Fibroblast of lung (primary cell): Measurements from ENCODE around the gene VAMP7. TPM values are rescaled to one million over a fixed set of nuclear protein-coding genes. Genes with fewer than 3 reads are reported as not detected.
A peak's percentile ranks its signal among the peaks of the same experiment; 100 is the strongest.

ENCODE experiments used
- DNase-seq, 2 donors: peaks; one replicate each; pipeline versions ENCODE4 v3.0.0 to v3.0.0-alpha.2; 2010; ENCODE audit warnings: low read depth in 2 of 2
- H2AFZ ChIP-seq: 2 replicates; pipeline ENCODE4 v1.5.1; 2012; ENCODE audit warnings: low read length, control low read depth, inconsistent platforms
- H3K27ac ChIP-seq: 2 replicates; pipeline ENCODE4 v1.5.1; 2011; ENCODE audit warnings: low read length, control low read depth; ENCODE audit not compliant: insufficient read depth
- H3K27me3 ChIP-seq: 2 replicates; pipeline ENCODE4 v1.5.1; 2011; ENCODE audit warnings: mild to moderate bottlenecking, low read length; ENCODE audit not compliant: control insufficient read depth, insufficient read depth
- H3K36me3 ChIP-seq: 2 replicates; pipeline ENCODE4 v1.5.1; 2011; ENCODE audit warnings: low read length; ENCODE audit not compliant: control insufficient read depth, insufficient read depth
- H3K4me1 ChIP-seq: 2 replicates; pipeline ENCODE4 v1.5.1; 2011; ENCODE audit warnings: low read length; ENCODE audit not compliant: control insufficient read depth, insufficient read depth; ENCODE audit errors: extremely low read depth
- H3K4me2 ChIP-seq: 2 replicates; pipeline ENCODE4 v1.5.1; 2011; ENCODE audit warnings: low read length, control low read depth; ENCODE audit not compliant: insufficient read depth; ENCODE audit errors: extremely low read depth
- H3K4me3 ChIP-seq, 4 experiments: fragments of 200-600 bp in 1 of 4; sonication (generic) in 1 of 4; replicated peaks in 1 of 4; 2 replicates each; pipeline ENCODE4 v1.5.1; 2011 to 2016; ENCODE audit warnings: low read length in 4 of 4, low read depth in 3 of 4, mild to moderate bottlenecking in 3 of 4, control low read depth in 2 of 4, inconsistent platforms in 1 of 4, mixed read lengths in 1 of 4; ENCODE audit not compliant: insufficient read depth in 1 of 4; ENCODE audit errors: control extremely low read depth in 1 of 4
- H3K79me2 ChIP-seq: 2 replicates; pipeline ENCODE4 v1.5.1; 2012; ENCODE audit warnings: mild to moderate bottlenecking, low read length, inconsistent platforms; ENCODE audit not compliant: control insufficient read depth, insufficient read depth
- H3K9ac ChIP-seq: 2 replicates; pipeline ENCODE4 v1.5.1; 2011; ENCODE audit warnings: mild to moderate bottlenecking, low read length, control low read depth; ENCODE audit not compliant: insufficient read depth
- H3K9me3 ChIP-seq: 2 replicates; pipeline ENCODE4 v1.5.1; 2012; ENCODE audit warnings: low read depth, low read length; ENCODE audit not compliant: control insufficient read depth, insufficient read depth
- H4K20me1 ChIP-seq: 2 replicates; pipeline ENCODE4 v1.5.1; 2011; ENCODE audit warnings: low read length; ENCODE audit not compliant: control insufficient read depth, insufficient read depth; ENCODE audit errors: extremely low read depth
- EZH2 ChIP-seq: IDR thresholded peaks from 2 replicates; pipeline ENCODE4 v1.5.1; 2012; ENCODE audit warnings: low read length, control low read depth, mild to moderate bottlenecking; ENCODE audit errors: missing control alignments
- polyA plus RNA-seq, 2 donors: library from polyadenylated mRNA; depleted of rRNA in 1 of 2; stranded (reverse) in 1 of 2; unstranded in 1 of 2; fragments of >200 nt; gene quantifications; 2 replicates each; pipeline ENCODE4 v1.2.1, GENCODE V29; 2011 to 2012; ENCODE audit warnings: missing spikeins in 1 of 2
- total RNA-seq: library from RNA; depleted of rRNA; stranded (reverse); fragments of >200 nt; gene quantifications from 2 replicates; pipeline ENCODE4 v1.2.1, GENCODE V29; 2014
- TF ChIP-seq, protein P1 (sequence below), 2 donors: IDR thresholded peaks in 1 of 2; conservative IDR thresholded peaks in 1 of 2; 1 replicate in 1 of 2; 2 replicates in 1 of 2; pipeline ENCODE4 v1.5.1; 2011 to 2012; ENCODE audit warnings: low read length in 2 of 2, control low read depth in 1 of 2, inconsistent platforms in 1 of 2, low read depth in 1 of 2, mild to moderate bottlenecking in 1 of 2

The VAMP7 gene
- total and polyA plus RNA-seq, 2 donors (not counting 1 experiment from before 2014, with no cell fraction given), result 40.1 to 68.4 TPM

DNA sequence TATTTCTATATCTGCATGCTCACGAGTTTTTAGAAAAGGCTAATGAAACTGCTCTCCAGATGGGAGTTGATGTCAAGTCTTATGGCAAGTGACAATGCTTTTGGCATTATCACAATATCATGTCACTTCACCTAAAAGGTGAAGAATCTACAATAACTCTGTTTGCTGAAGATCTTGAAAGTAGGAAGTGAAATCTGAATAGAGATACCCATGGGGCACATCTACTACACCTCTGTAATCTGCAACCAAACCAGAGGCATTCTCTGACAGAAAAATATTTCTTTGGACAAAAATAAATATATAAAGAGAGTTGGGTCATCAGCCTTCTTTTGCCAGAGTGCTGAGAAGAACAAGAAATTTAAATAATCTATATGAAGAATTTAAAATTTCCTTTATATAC lies 3.9 kb upstream of the VAMP7 start:
- H3K27ac ChIP-seq, result no peak overlapping the region
- H4K20me1 ChIP-seq, result no peaks in the 10 kb centered on the region
- TF ChIP-seq, protein P1, sequence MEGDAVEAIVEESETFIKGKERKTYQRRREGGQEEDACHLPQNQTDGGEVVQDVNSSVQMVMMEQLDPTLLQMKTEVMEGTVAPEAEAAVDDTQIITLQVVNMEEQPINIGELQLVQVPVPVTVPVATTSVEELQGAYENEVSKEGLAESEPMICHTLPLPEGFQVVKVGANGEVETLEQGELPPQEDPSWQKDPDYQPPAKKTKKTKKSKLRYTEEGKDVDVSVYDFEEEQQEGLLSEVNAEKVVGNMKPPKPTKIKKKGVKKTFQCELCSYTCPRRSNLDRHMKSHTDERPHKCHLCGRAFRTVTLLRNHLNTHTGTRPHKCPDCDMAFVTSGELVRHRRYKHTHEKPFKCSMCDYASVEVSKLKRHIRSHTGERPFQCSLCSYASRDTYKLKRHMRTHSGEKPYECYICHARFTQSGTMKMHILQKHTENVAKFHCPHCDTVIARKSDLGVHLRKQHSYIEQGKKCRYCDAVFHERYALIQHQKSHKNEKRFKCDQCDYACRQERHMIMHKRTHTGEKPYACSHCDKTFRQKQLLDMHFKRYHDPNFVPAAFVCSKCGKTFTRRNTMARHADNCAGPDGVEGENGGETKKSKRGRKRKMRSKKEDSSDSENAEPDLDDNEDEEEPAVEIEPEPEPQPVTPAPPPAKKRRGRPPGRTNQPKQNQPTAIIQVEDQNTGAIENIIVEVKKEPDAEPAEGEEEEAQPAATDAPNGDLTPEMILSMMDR (conservative IDR thresholded peaks at IDR 0.05 in 1 of 2, IDR thresholded peaks at IDR 0.05 in 1 of 2; ENCODE audit: low read depth in 1 of 2, low read length in 2 of 2), result no peak
- no peaks in the 10 kb centered on the region for H3K27me3 ChIP-seq
- H3K4me2 ChIP-seq, result no peak overlapping the region
- H3K79me2 ChIP-seq, result peaks cover 11% of the 10 kb centered on the region
- no peak overlapping the region for H2AFZ ChIP-seq
- no peaks in the 10 kb centered on the region for H3K9me3 ChIP-seq
- H3K36me3 ChIP-seq, result no peaks in the 10 kb centered on the region
- no peak for DNase-seq
- no peak overlapping the region for H3K9ac ChIP-seq
- H3K4me1 ChIP-seq, result no peaks in the 10 kb centered on the region
- no peak overlapping the region for H3K4me3 ChIP-seq

DNA sequence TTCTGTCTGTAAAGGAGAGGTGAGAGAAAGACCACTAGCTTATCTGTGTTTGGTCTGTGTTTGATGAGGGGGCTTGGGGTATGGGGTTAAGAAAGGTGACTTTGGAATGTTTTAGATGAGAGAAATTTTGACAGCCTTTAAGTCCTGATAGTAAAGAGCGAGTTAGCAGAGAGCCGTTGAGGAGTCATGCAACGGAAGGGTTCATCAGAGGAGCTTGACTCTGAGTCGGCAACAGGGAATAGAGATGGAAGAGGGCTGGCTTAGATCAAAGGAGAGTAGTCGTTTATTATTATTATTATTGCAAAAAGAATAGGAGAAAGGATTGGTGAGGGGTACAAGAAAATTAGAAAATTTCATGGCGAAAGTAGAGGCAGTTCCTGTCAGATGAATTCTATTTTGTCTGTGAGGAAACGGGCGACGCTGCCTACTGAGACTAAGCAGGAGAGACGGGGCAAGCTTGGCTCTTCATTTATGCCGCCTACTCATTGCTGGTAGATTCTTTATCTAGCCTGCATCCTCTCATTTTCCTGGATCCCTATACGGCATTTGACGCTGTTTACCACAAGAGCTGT lies 473 bp upstream of the VAMP7 start:
- Histone ChIP-seq H3K4me1 (no peaks in the 10 kb centered on the region), H3K79me2 (peaks cover 20% of the 10 kb centered on the region), H3K9ac (no peak overlapping the region), H4K20me1 (no peaks in the 10 kb centered on the region), H3K4me3 (peak overlapping the region; percentile 74 to 92 (median 82)), H3K9me3 (no peaks in the 10 kb centered on the region), H2AFZ (peak overlapping the region; percentile 93), H3K36me3 (no peaks in the 10 kb centered on the region), H3K4me2 (peak overlapping the region; percentile 40), H3K27me3 (no peaks in the 10 kb centered on the region), H3K27ac (peak overlapping the region; percentile 86)
- DNase-seq, result peak; percentile 5 to 15
- TF ChIP-seq EZH2, result no peak
- TF ChIP-seq, protein P1 (conservative IDR thresholded peaks at IDR 0.05 in 1 of 2, IDR thresholded peaks at IDR 0.05 in 1 of 2; ENCODE audit: low read depth in 1 of 2, low read length in 2 of 2), result no peak

- Histone ChIP-seq H3K4me2 (no peak overlapping the region), H3K9me3 (no peaks in the 10 kb centered on the region), H4K20me1 (no peaks in the 10 kb centered on the region), H3K9ac (no peak overlapping the region), H2AFZ (no peak overlapping the region), H3K36me3 (no peaks in the 10 kb centered on the region), H3K27me3 (no peaks in the 10 kb centered on the region), H3K27ac (no peak overlapping the region), H3K79me2 (peaks cover 18% of the 10 kb centered on the region), H3K4me1 (peaks cover 2% of the 10 kb centered on the region), H3K4me3 (no peak overlapping the region)
- TF ChIP-seq, protein P1 (conservative IDR thresholded peaks at IDR 0.05 in 1 of 2, IDR thresholded peaks at IDR 0.05 in 1 of 2; ENCODE audit: low read depth in 1 of 2, low read length in 2 of 2), result no peak
- TF ChIP-seq EZH2, result no peak
- no peak for DNase-seq
Measured at GRCh38 chrX:155886409-155886808, 5.3 kb downstream of the VAMP7 start.
